HG03060 (cell line): ENCODE results near the gene INSYN2B.

Source experiments
- ATAC-seq: cut with Tn5 transposase; IDR thresholded peaks from one replicate; pipeline ENCODE4 v1.9.1; 2021; ENCODE audit warnings: low read depth, moderate number of reproducible peaks; ENCODE audit not compliant: unreplicated experiment

Gene INSYN2B

GRCh38 chr5:169814522-169814921, 165.8 kb downstream of the INSYN2B start:
- no peak for ATAC-seq
